HepG2 (cell line): ENCODE data around the gene RHBDD1. TPM values are rescaled to one million over a fixed set of nuclear protein-coding genes. Genes with fewer than 3 reads are reported as not detected.
A peak's percentile ranks its signal among the peaks of the same experiment; 100 is the strongest.

Experiments
- AGO2 ChIP-seq: fragments of 200-400 bp; formaldehyde crosslinking; optimal IDR thresholded peaks from 2 replicates; pipeline ENCODE3; 2017; ENCODE audit warnings: mild to moderate bottlenecking, low read depth, low read length, moderate library complexity
- CBX2 ChIP-seq, 2 experiments: fragments of 200-600 bp in 1 of 2; sonication (generic); formaldehyde crosslinking in 1 of 2; IDR thresholded peaks; 2 replicates each; pipeline versions ENCODE4 v1.7.0 to v1.8.1; 2018 to 2022; ENCODE audit warnings: low read depth in 2 of 2, low read length in 1 of 2, mild to moderate bottlenecking in 1 of 2, missing genetic modification reagents in 1 of 2
- CHCHD3 ChIP-seq: sonication (generic); formaldehyde crosslinking; IDR thresholded peaks from 2 replicates; pipeline ENCODE4 v1.8.0; 2022; ENCODE audit warnings: mild to moderate bottlenecking, missing genetic modification reagents, moderate library complexity
- HNRNPL ChIP-seq: fragments of 200-400 bp; formaldehyde crosslinking; IDR thresholded peaks from 2 replicates; pipeline ENCODE4 v1.6.1; 2017; ENCODE audit warnings: mild to moderate bottlenecking, low read depth, low read length
- HNRNPLL ChIP-seq: fragments of 200-400 bp; formaldehyde crosslinking; IDR thresholded peaks from 2 replicates; pipeline ENCODE4 v1.6.1; 2017; ENCODE audit warnings: mild to moderate bottlenecking, low read depth, low read length; ENCODE audit not compliant: poor library complexity, severe bottlenecking
- IRX3 ChIP-seq: sonication (generic); formaldehyde crosslinking; IDR thresholded peaks from 2 replicates; pipeline ENCODE4 v1.8.1; 2023; ENCODE audit warnings: mild to moderate bottlenecking, low read depth, missing genetic modification reagents, borderline replicate concordance
- KLF15 ChIP-seq: sonication (generic); formaldehyde crosslinking; IDR thresholded peaks from 2 replicates; pipeline ENCODE4 v1.8.1; 2023; ENCODE audit warnings: borderline replicate concordance, mild to moderate bottlenecking, inconsistent platforms, missing genetic modification reagents, mixed read lengths
- NCOA2 ChIP-seq: sonication (generic); formaldehyde crosslinking; IDR thresholded peaks from 2 replicates; pipeline ENCODE4 v1.8.0; 2022; ENCODE audit warnings: inconsistent platforms
- NFE2L1 ChIP-seq: sonication (generic); formaldehyde crosslinking; IDR thresholded peaks from 2 replicates; pipeline ENCODE4 v1.4.0; 2020; ENCODE audit warnings: missing genetic modification reagents, mild to moderate bottlenecking, borderline replicate concordance
- PPARG ChIP-seq: conservative IDR thresholded peaks from 2 replicates; pipeline ENCODE4 v1.6.1; 2016; ENCODE audit warnings: missing biosample characterization, missing genetic modification reagents
- RNF2 ChIP-seq: fragments of 450-650 bp; conservative IDR thresholded peaks from 2 replicates; pipeline ENCODE4 v1.6.1; 2016; ENCODE audit warnings: low read depth
- UBTF ChIP-seq: sonication (generic); formaldehyde crosslinking; IDR thresholded peaks from 2 replicates; pipeline ENCODE4 v1.4.0; 2020; ENCODE audit warnings: mild to moderate bottlenecking, missing genetic modification reagents
- ZFP36L2 ChIP-seq: sonication (generic); formaldehyde crosslinking; IDR thresholded peaks from 2 replicates; pipeline ENCODE4 v1.4.0; 2020; ENCODE audit warnings: missing genetic modification reagents
- ZNF224 ChIP-seq: sonication (generic); formaldehyde crosslinking; IDR thresholded peaks from 2 replicates; pipeline ENCODE4 v1.5.0; 2020; ENCODE audit warnings: mild to moderate bottlenecking, missing genetic modification reagents
- ZNF350 ChIP-seq: sonication (generic); formaldehyde crosslinking; IDR thresholded peaks from 2 replicates; pipeline ENCODE4 v1.4.0; 2020; ENCODE audit warnings: mild to moderate bottlenecking, low read depth, missing genetic modification reagents, borderline replicate concordance
- ZNF616 ChIP-seq: sonication (generic); formaldehyde crosslinking; IDR thresholded peaks from 2 replicates; pipeline ENCODE4 v1.5.0; 2020; ENCODE audit warnings: low read depth, mild to moderate bottlenecking, missing genetic modification reagents
- ZNF629 ChIP-seq: sonication (generic); formaldehyde crosslinking; conservative IDR thresholded peaks from 2 replicates; pipeline ENCODE4 v1.5.0; 2020; ENCODE audit warnings: missing genetic modification reagents
- ZNF652 ChIP-seq: IDR thresholded peaks from 2 replicates; pipeline ENCODE4 v1.6.1; 2016; ENCODE audit warnings: low read depth, borderline replicate concordance
- ZSCAN30 ChIP-seq: sonication (generic); formaldehyde crosslinking; IDR thresholded peaks from 2 replicates; pipeline ENCODE4 v1.5.0; 2020; ENCODE audit warnings: mild to moderate bottlenecking, missing genetic modification reagents
- polyA plus RNA-seq, 8 experiments: library from polyadenylated mRNA; depleted of rRNA in 3 of 8; stranded (reverse) in 7 of 8; unstranded in 1 of 8; fragments of >200 nt; fragmentation: Illumina TruSeq in 4 of 8; extraction: Trizol in 4 of 8; gene quantifications; 2 replicates each; pipeline versions ENCODE4 v1.2.1 to v1.2.3, GENCODE V29; 2011 to 2016; ENCODE audit warnings: low read depth in 4 of 8, missing spikeins in 1 of 8, mixed read lengths in 1 of 8; ENCODE audit not compliant: insufficient read depth in 1 of 8
- total RNA-seq, 5 experiments: library from RNA; depleted of rRNA; stranded (reverse); fragments of >200 nt; fragmentation: Illumina TruSeq; extraction: Trizol; gene quantifications; 2 replicates each; pipeline ENCODE4 v1.2.3, GENCODE V29; 2016; ENCODE audit warnings: low read depth in 1 of 5
- TF ChIP-seq, protein P1 (sequence below): sonication (generic); formaldehyde crosslinking; IDR thresholded peaks from 2 replicates; pipeline ENCODE4; 2020; ENCODE audit warnings: missing genetic modification reagents, mild to moderate bottlenecking, borderline replicate concordance
- TF ChIP-seq, protein P2 (sequence below): sonication (generic); formaldehyde crosslinking; IDR thresholded peaks from 2 replicates; pipeline ENCODE4 v1.9.0; 2022; ENCODE audit warnings: low read depth, missing genetic modification reagents

The RHBDD1 gene
- total and polyA plus RNA-seq, 2 of the 13 experiments (the other 11 are each of a cell fraction or from before 2014, with no cell fraction given): 8.2 to 9.5 TPM

- TF ChIP-seq ZNF224 (CRISPR knock-in tag): peak; percentile 58
- TF ChIP-seq PPARG (CRISPR knock-in tag): peak; percentile 89
- TF ChIP-seq CBX2 (IDR thresholded peaks at IDR 0.05; ENCODE audit: low read depth, low read length): no peak
- no peak for TF ChIP-seq CBX2 (CRISPR knock-in tag; IDR thresholded peaks at IDR 0.05; ENCODE audit: low read depth)
- no peak for TF ChIP-seq KLF15 (CRISPR knock-in tag)
- TF ChIP-seq, protein P1, sequence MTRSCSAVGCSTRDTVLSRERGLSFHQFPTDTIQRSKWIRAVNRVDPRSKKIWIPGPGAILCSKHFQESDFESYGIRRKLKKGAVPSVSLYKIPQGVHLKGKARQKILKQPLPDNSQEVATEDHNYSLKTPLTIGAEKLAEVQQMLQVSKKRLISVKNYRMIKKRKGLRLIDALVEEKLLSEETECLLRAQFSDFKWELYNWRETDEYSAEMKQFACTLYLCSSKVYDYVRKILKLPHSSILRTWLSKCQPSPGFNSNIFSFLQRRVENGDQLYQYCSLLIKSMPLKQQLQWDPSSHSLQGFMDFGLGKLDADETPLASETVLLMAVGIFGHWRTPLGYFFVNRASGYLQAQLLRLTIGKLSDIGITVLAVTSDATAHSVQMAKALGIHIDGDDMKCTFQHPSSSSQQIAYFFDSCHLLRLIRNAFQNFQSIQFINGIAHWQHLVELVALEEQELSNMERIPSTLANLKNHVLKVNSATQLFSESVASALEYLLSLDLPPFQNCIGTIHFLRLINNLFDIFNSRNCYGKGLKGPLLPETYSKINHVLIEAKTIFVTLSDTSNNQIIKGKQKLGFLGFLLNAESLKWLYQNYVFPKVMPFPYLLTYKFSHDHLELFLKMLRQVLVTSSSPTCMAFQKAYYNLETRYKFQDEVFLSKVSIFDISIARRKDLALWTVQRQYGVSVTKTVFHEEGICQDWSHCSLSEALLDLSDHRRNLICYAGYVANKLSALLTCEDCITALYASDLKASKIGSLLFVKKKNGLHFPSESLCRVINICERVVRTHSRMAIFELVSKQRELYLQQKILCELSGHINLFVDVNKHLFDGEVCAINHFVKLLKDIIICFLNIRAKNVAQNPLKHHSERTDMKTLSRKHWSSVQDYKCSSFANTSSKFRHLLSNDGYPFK (CRISPR knock-in tag): 0 out of 2 replicates have a peak, but pooled peaks have one; percentile 8
- no peak for TF ChIP-seq CHCHD3 (CRISPR knock-in tag)
- TF ChIP-seq AGO2: no peak
- TF ChIP-seq, protein P2, sequence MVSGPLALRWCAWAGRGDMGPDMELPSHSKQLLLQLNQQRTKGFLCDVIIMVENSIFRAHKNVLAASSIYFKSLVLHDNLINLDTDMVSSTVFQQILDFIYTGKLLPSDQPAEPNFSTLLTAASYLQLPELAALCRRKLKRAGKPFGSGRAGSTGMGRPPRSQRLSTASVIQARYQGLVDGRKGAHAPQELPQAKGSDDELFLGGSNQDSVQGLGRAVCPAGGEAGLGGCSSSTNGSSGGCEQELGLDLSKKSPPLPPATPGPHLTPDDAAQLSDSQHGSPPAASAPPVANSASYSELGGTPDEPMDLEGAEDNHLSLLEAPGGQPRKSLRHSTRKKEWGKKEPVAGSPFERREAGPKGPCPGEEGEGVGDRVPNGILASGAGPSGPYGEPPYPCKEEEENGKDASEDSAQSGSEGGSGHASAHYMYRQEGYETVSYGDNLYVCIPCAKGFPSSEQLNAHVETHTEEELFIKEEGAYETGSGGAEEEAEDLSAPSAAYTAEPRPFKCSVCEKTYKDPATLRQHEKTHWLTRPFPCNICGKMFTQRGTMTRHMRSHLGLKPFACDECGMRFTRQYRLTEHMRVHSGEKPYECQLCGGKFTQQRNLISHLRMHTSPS (CRISPR knock-in tag): peak; percentile 75; the same call in 1 of the 2 replicates
- TF ChIP-seq ZSCAN30 (CRISPR knock-in tag): no peak
- 0 out of 2 replicates have a peak, but pooled peaks have one; percentile 26 for TF ChIP-seq IRX3 (CRISPR knock-in tag)
- peak; percentile 68 for TF ChIP-seq ZNF629
- peak; percentile 98 for TF ChIP-seq NCOA2 (CRISPR knock-in tag)
- 0 out of 2 replicates have a peak, but pooled peaks have one; percentile 61 for TF ChIP-seq ZFP36L2 (CRISPR knock-in tag)
- peak; percentile 26; the same call in 1 of the 2 replicates for TF ChIP-seq UBTF
- TF ChIP-seq RNF2: no peak
- TF ChIP-seq ZNF350: peak; percentile 74; the same call in 1 of the 2 replicates
- peak; percentile 62; the same call in 1 of the 2 replicates for TF ChIP-seq ZNF652 (CRISPR knock-in tag)
- no peak for TF ChIP-seq HNRNPLL
- TF ChIP-seq ZNF616 (CRISPR knock-in tag): no peak
- TF ChIP-seq NFE2L1 (CRISPR knock-in tag): no peak
- TF ChIP-seq HNRNPL: no peak
Observed at GRCh38 chr2:226799976-226800940, 35.6 kb upstream of the RHBDD1 start (continued).
